OCI-LY1 (cell line): ENCODE measurements around the gene TBL2.

ENCODE experiments used
- H2AFZ ChIP-seq: fragments of 200-600 bp; sonication (generic), shearing (Covaris generic); 2 replicates; pipeline ENCODE4 v1.6.0; 2014; ENCODE audit warnings: antibody characterized with exemption, mild to moderate bottlenecking, low read length
- H3F3A ChIP-seq: fragments of 200-600 bp; sonication (generic), shearing (Covaris generic); 2 replicates; pipeline ENCODE4 v1.6.0; 2014; ENCODE audit warnings: mild to moderate bottlenecking, antibody characterized with exemption, low read length, moderate library complexity; ENCODE audit not compliant: insufficient read depth
- H3K27ac ChIP-seq: fragments of 200-600 bp; sonication (generic); 2 replicates; pipeline ENCODE4 v1.5.1; 2014; ENCODE audit warnings: low read length, mixed run types, mild to moderate bottlenecking, low read depth; ENCODE audit not compliant: poor library complexity, severe bottlenecking
- H3K27me3 ChIP-seq: fragments of 200-600 bp; sonication (generic); 2 replicates; pipeline ENCODE4 v1.6.0; 2014; ENCODE audit warnings: antibody characterized with exemption, mild to moderate bottlenecking, low read length, moderate library complexity; ENCODE audit not compliant: insufficient read depth
- H3K36me3 ChIP-seq: fragments of 200-600 bp; sonication (generic); 2 replicates; pipeline ENCODE4 v1.6.1; 2014; ENCODE audit warnings: mild to moderate bottlenecking, antibody characterized with exemption, low read length, moderate library complexity, mixed read lengths; ENCODE audit not compliant: insufficient read depth
- H3K4me1 ChIP-seq: fragments of 200-600 bp; sonication (generic); 2 replicates; pipeline ENCODE4 v1.5.1; 2014; ENCODE audit warnings: mild to moderate bottlenecking, low read length, moderate library complexity; ENCODE audit not compliant: insufficient read depth, severe bottlenecking
- H3K4me2 ChIP-seq: fragments of 200-600 bp; sonication (generic), shearing (Covaris generic); 2 replicates; pipeline ENCODE4 v1.6.1; 2014; ENCODE audit warnings: low read length
- H3K4me3 ChIP-seq: fragments of 200-600 bp; sonication (generic); 2 replicates; pipeline ENCODE4 v1.5.1; 2014; ENCODE audit warnings: low read length, low read depth, mild to moderate bottlenecking, mixed read lengths; ENCODE audit not compliant: poor library complexity, severe bottlenecking
- H3K79me2 ChIP-seq: fragments of 200-600 bp; shearing (Covaris generic); 2 replicates; pipeline ENCODE4 v1.6.1; 2016; ENCODE audit warnings: mixed run types, low read length, mixed read lengths; ENCODE audit not compliant: insufficient read depth
- H3K9ac ChIP-seq: fragments of 200-600 bp; sonication (generic), shearing (Covaris generic); 2 replicates; pipeline ENCODE4 v1.6.1; 2014; ENCODE audit warnings: mild to moderate bottlenecking, low read length, mixed read lengths
- H3K9me2 ChIP-seq: fragments of 200-600 bp; sonication (generic), shearing (Covaris generic); 2 replicates; pipeline ENCODE4 v1.6.1; 2014; ENCODE audit warnings: low read depth, mild to moderate bottlenecking, low read length, mixed read lengths
- H3K9me3 ChIP-seq: fragments of 200-600 bp; shearing (Covaris generic); 2 replicates; pipeline ENCODE4 v1.6.1; 2014; ENCODE audit warnings: low read length, mixed read lengths
- H4K20me1 ChIP-seq: fragments of 200-600 bp; sonication (generic), shearing (Covaris generic); 2 replicates; pipeline ENCODE4 v1.6.0; 2016; ENCODE audit warnings: mild to moderate bottlenecking, low read length; ENCODE audit not compliant: insufficient read depth
- CTCF ChIP-seq: fragments of 200-600 bp; sonication (generic), shearing (Covaris generic); IDR thresholded peaks from 2 replicates; pipeline ENCODE4 v1.5.1; 2017; ENCODE audit warnings: mild to moderate bottlenecking, antibody characterized with exemption, low read length, moderate library complexity, mixed read lengths
- EZH2 ChIP-seq: fragments of 200-600 bp; sonication (generic), shearing (Covaris generic); IDR thresholded peaks from 2 replicates; pipeline ENCODE4 v1.8.0; 2017; ENCODE audit warnings: borderline replicate concordance, mixed run types, mild to moderate bottlenecking, antibody characterized with exemption, low read length, moderate library complexity, mixed read lengths

Gene TBL2

GRCh38 chr7:73599916-73600315 lies 21.5 kb upstream of the TBL2 start:
- H3K4me3 ChIP-seq = no peak overlapping the region
- no peaks in the 10 kb centered on the region for H3K4me1 ChIP-seq
- peaks cover 14% of the 10 kb centered on the region for H3K27me3 ChIP-seq
- no peaks in the 10 kb centered on the region for H3K79me2 ChIP-seq
- H4K20me1 ChIP-seq = no peaks in the 10 kb centered on the region
- H3F3A ChIP-seq = no peaks in the 10 kb centered on the region
- H2AFZ ChIP-seq = no peak overlapping the region
- TF ChIP-seq CTCF (no peak), EZH2 (no peak)
- H3K4me2 ChIP-seq = no peak overlapping the region
- H3K9me2 ChIP-seq = no peaks in the 10 kb centered on the region
- H3K9me3 ChIP-seq = no peaks in the 10 kb centered on the region
- H3K36me3 ChIP-seq = no peaks in the 10 kb centered on the region
- H3K27ac ChIP-seq = no peak overlapping the region
- H3K9ac ChIP-seq = no peak overlapping the region

- TF ChIP-seq EZH2 = no peak
- no peak for TF ChIP-seq CTCF
- Histone ChIP-seq H3K9me3 (no peaks in the 10 kb centered on the region), H3K27ac (no peak overlapping the region), H3K79me2 (no peaks in the 10 kb centered on the region), H3K4me1 (no peaks in the 10 kb centered on the region), H3K4me3 (no peak overlapping the region), H3K36me3 (no peaks in the 10 kb centered on the region), H3K9ac (no peak overlapping the region), H2AFZ (no peak overlapping the region), H3K27me3 (peaks cover 14% of the 10 kb centered on the region), H3K9me2 (no peaks in the 10 kb centered on the region), H4K20me1 (no peaks in the 10 kb centered on the region), H3K4me2 (no peak overlapping the region), H3F3A (no peaks in the 10 kb centered on the region)
Observed at GRCh38 chr7:73599151-73599882, 20.9 kb upstream of the TBL2 start.

GRCh38 chr7:73597978-73598782 lies 19.8 kb upstream of the TBL2 start:
- Histone ChIP-seq H3K9me3 (no peaks in the 10 kb centered on the region), H4K20me1 (no peaks in the 10 kb centered on the region), H3K27ac (no peak overlapping the region), H3K9me2 (no peaks in the 10 kb centered on the region), H3K27me3 (peaks cover 14% of the 10 kb centered on the region), H3F3A (no peaks in the 10 kb centered on the region), H2AFZ (no peak overlapping the region), H3K4me3 (no peak overlapping the region), H3K79me2 (no peaks in the 10 kb centered on the region), H3K4me2 (no peak overlapping the region), H3K36me3 (no peaks in the 10 kb centered on the region), H3K4me1 (no peaks in the 10 kb centered on the region), H3K9ac (no peak overlapping the region)
- no peak for TF ChIP-seq EZH2
- TF ChIP-seq CTCF = no peak
